ENCODE measurements around the gene KDM5B. TPM values are rescaled to one million over a fixed set of nuclear protein-coding genes. Genes with fewer than 3 reads are reported as not detected.

Gene KDM5B
- total and polyA plus RNA-seq, 2 of the 8 experiments (the other 6 are each of a cell fraction or from before 2014, with no cell fraction given): 73.3 to 210 TPM

- TF ChIP-seq KDM4A (IDR thresholded peaks at IDR 0.05; ENCODE audit: low read depth, low read length, severe bottlenecking) (peak; percentile 57), FOSL1 (IDR thresholded peaks at IDR 0.05; ENCODE audit: insufficient read depth, low read depth, low read length) (no peak), HDAC2 (IDR thresholded peaks at IDR 0.05; ENCODE audit: borderline replicate concordance in 1 of 2, low read depth in 2 of 2, low read length in 2 of 2) (peak in 1 of 2 experiments; percentile 63; a peak in 1 of 4 replicates), GTF2F1 (IDR thresholded peaks at IDR 0.05; ENCODE audit: borderline replicate concordance, low read depth, low read length) (no peak), CHD1 (IDR thresholded peaks at IDR 0.05; ENCODE audit: low read depth, low read length) (no peak), E2F6 (IDR thresholded peaks at IDR 0.05) (peak; percentile 79), SRF (IDR thresholded peaks at IDR 0.05; ENCODE audit: low read depth, low read length) (no peak), CREB1 (IDR thresholded peaks at IDR 0.05) (no peak)
Observed at GRCh38 chr1:202811296-202812175, 3.3 kb upstream of the KDM5B start (continued).

Data from H1 (cell line).